HCT116 (cell line): Measurements from ENCODE around the gene TOR4A. TPM values are rescaled to one million over a fixed set of nuclear protein-coding genes. Genes with fewer than 3 reads are reported as not detected.
A peak's percentile ranks its signal among the peaks of the same experiment; 100 is the strongest.

Experiments
- ATAC-seq: fragments of 200-7000 bp; cut with Tn5 transposase; 2 replicates; pipeline ENCODE4 v1.9.1; 2020; ENCODE audit warnings: mild to moderate bottlenecking, moderate library complexity
- BruUV-seq: library from RNA; stranded (reverse); fragments of 400-500 nt; replicated peaks from 2 replicates; lab custom pipeline; 2021; lab: Mats Ljungman, UMichigan
- CTCF ChIA-PET: fragments of 300-600 bp; sonication (Branson Sonifier 250); formaldehyde crosslinking; loops from one replicate; lab custom pipeline; 2021; ENCODE audit warnings: antibody characterized with exemption; lab: Charles Lee
- POLR2A ChIA-PET: fragments of 300-600, 350-600 bp; sonication (Branson Sonifier 250); formaldehyde crosslinking; loops from one replicate; lab custom pipeline; 2021; ENCODE audit warnings: antibody characterized with exemption; lab: Charles Lee
- RAD21 ChIA-PET, 2 experiments: fragments of 300-600 bp; sonication (Branson Sonifier 250); formaldehyde crosslinking; loops; one replicate each; lab custom pipeline; 2023; ENCODE audit warnings: low total read pairs in 2 of 2; ENCODE audit not compliant: uncharacterized antibody in 2 of 2, unreplicated experiment in 2 of 2, low non-redundant PET in 1 of 2; lab: Charles Lee
- DNase-seq: peaks from one replicate; pipeline ENCODE4 v3.0.0-alpha.2; 2010; ENCODE audit warnings: low read depth, low spot score
- H2AFZ ChIP-seq: fragments of 200-600 bp; shearing (Covaris generic), sonication (generic); 2 replicates; pipeline ENCODE4 v1.6.1; 2017; ENCODE audit warnings: low read depth, mixed run types, mixed read lengths, antibody characterized with exemption, low read length; ENCODE audit not compliant: poor library complexity, severe bottlenecking
- H3K27ac ChIP-seq: 2 replicates; pipeline ENCODE4 v1.5.1; 2012; ENCODE audit warnings: low read depth, low read length
- H3K27me3 ChIP-seq: fragments of 200-600 bp; sonication (generic); 2 replicates; pipeline ENCODE4 v1.6.1; 2016; ENCODE audit warnings: mixed run types, low read length, mixed read lengths; ENCODE audit not compliant: insufficient read depth
- H3K36me3 ChIP-seq, 2 experiments: fragments of 200-500 bp in 1 of 2; fragments of 200-600 bp in 1 of 2; sonication (Bioruptor generic) in 1 of 2; sonication (generic) in 1 of 2; 2 replicates each; pipeline versions ENCODE4 v1.5.1 to v1.6.1; 2014 to 2016; ENCODE audit warnings: low read length in 2 of 2, inconsistent platforms in 1 of 2, mixed read lengths in 1 of 2, mixed run types in 1 of 2; ENCODE audit not compliant: insufficient read depth in 2 of 2, control insufficient read depth in 1 of 2
- H3K4me1 ChIP-seq, 2 experiments: fragments of 200-600 bp in 1 of 2; sonication (generic) in 1 of 2; 2 replicates each; pipeline versions ENCODE4 v1.5.1 to v1.6.1; 2012 to 2017; ENCODE audit warnings: low read length in 2 of 2, inconsistent platforms in 1 of 2, mild to moderate bottlenecking in 1 of 2, mixed read lengths in 1 of 2, mixed run types in 1 of 2, moderate library complexity in 1 of 2; ENCODE audit not compliant: insufficient read depth in 2 of 2, control insufficient read depth in 1 of 2
- H3K4me2 ChIP-seq: fragments of 200-600 bp; sonication (generic); 2 replicates; pipeline ENCODE4 v1.6.1; 2017; ENCODE audit warnings: mixed run types, low read length, mixed read lengths
- H3K4me3 ChIP-seq, 2 experiments: fragments of 200-600 bp in 1 of 2; sonication (generic) in 1 of 2; replicated peaks in 1 of 2; 2 replicates each; pipeline ENCODE4 v1.5.1; 2011 to 2016; ENCODE audit warnings: low read length in 2 of 2, control low read depth in 1 of 2, low read depth in 1 of 2, mild to moderate bottlenecking in 1 of 2, mixed read lengths in 1 of 2, mixed run types in 1 of 2
- H3K79me2 ChIP-seq: fragments of 200-600 bp; sonication (generic); 2 replicates; pipeline ENCODE4 v1.6.1; 2017; ENCODE audit warnings: mild to moderate bottlenecking, mixed run types, low read length, moderate library complexity, mixed read lengths; ENCODE audit not compliant: insufficient read depth
- H3K9ac ChIP-seq: fragments of 200-600 bp; sonication (generic); 2 replicates; pipeline ENCODE4 v1.6.1; 2016; ENCODE audit warnings: low read length, mixed read lengths
- H3K9me2 ChIP-seq: fragments of 200-600 bp; sonication (generic), shearing (Covaris generic); 2 replicates; pipeline ENCODE4 v1.6.1; 2017; ENCODE audit warnings: mixed run types, mild to moderate bottlenecking, moderate library complexity; ENCODE audit not compliant: insufficient read depth
- H3K9me3 ChIP-seq, 2 experiments: fragments of 200-500 bp in 1 of 2; fragments of 200-600 bp in 1 of 2; sonication (Bioruptor generic) in 1 of 2; sonication (generic) in 1 of 2; 2 replicates each; pipeline ENCODE4 v1.6.1; 2014 to 2017; ENCODE audit warnings: low read length in 2 of 2, mixed read lengths in 2 of 2, inconsistent platforms in 1 of 2, low read depth in 1 of 2, mild to moderate bottlenecking in 1 of 2, mixed run types in 1 of 2, moderate library complexity in 1 of 2; ENCODE audit not compliant: control insufficient read depth in 1 of 2, insufficient read depth in 1 of 2
- H4K20me1 ChIP-seq: fragments of 200-600 bp; sonication (generic), shearing (Covaris generic); 2 replicates; pipeline ENCODE4 v1.6.1; 2017; ENCODE audit warnings: mixed run types, mild to moderate bottlenecking, moderate library complexity; ENCODE audit not compliant: insufficient read depth
- ATF3 ChIP-seq: IDR thresholded peaks from 2 replicates; pipeline ENCODE4 v1.6.1; 2012
- CBX3 ChIP-seq: IDR thresholded peaks from 2 replicates; pipeline ENCODE4 v1.6.1; 2012; ENCODE audit warnings: low read depth
- CTCF ChIP-seq, 3 experiments: fragments of 200-600 bp in 1 of 3; sonication (generic) in 1 of 3; IDR thresholded peaks in 2 of 3; conservative IDR thresholded peaks in 1 of 3; 2 replicates each; pipeline ENCODE4 v1.5.1; 2012 to 2017; ENCODE audit warnings: low read depth in 2 of 3, low read length in 2 of 3, antibody characterized with exemption in 1 of 3, borderline replicate concordance in 1 of 3, control low read depth in 1 of 3, mild to moderate bottlenecking in 1 of 3, mixed read lengths in 1 of 3, mixed run types in 1 of 3, moderate library complexity in 1 of 3; ENCODE audit not compliant: insufficient read depth in 1 of 3
- EGR1 ChIP-seq: IDR thresholded peaks from 2 replicates; pipeline ENCODE4 v1.6.1; 2012; ENCODE audit warnings: low read depth
- ELF1 ChIP-seq: IDR thresholded peaks from 2 replicates; pipeline ENCODE4 v1.6.1; 2012; ENCODE audit warnings: low read depth, borderline replicate concordance
- EZH2 ChIP-seq: fragments of 200-600 bp; sonication (generic); IDR thresholded peaks from 2 replicates; pipeline ENCODE4 v1.6.1; 2017; ENCODE audit warnings: antibody characterized with exemption, mixed run types
- EZH2phosphoT487 ChIP-seq: fragments of 200-600 bp; IDR thresholded peaks from 2 replicates; pipeline ENCODE4 v1.6.1; 2018; ENCODE audit warnings: antibody characterized with exemption, borderline replicate concordance
- FOSL1 ChIP-seq: IDR thresholded peaks from 2 replicates; pipeline ENCODE4 v1.6.1; 2012; ENCODE audit warnings: low read depth
- MAX ChIP-seq: IDR thresholded peaks from 2 replicates; pipeline ENCODE4 v1.6.1; 2012
- REST ChIP-seq: IDR thresholded peaks from 2 replicates; pipeline ENCODE4 v1.6.1; 2012; ENCODE audit warnings: low read depth
- SIN3A ChIP-seq: IDR thresholded peaks from 2 replicates; pipeline ENCODE4 v1.6.1; 2012; ENCODE audit warnings: low read depth
- SP1 ChIP-seq: IDR thresholded peaks from 2 replicates; pipeline ENCODE4 v1.6.1; 2012; ENCODE audit warnings: low read depth
- SRF ChIP-seq: IDR thresholded peaks from 2 replicates; pipeline ENCODE4 v1.6.1; 2012; ENCODE audit warnings: low read depth
- intact Hi-C: fragments of 100-400 bp; cut with micrococcal nuclease; formaldehyde crosslinking; loops from 2 replicates; pipeline ENCODE4 v1.10.0; 2022
- total RNA-seq: library from RNA; stranded (reverse); gene quantifications from one replicate; pipeline ENCODE4 v1.2.1, GENCODE V29; 2021; ENCODE audit not compliant: unreplicated experiment

Gene TOR4A
- total RNA-seq, 1 experiment from 2014 or later = 34.0 TPM

- no peak overlapping the region for H2AFZ ChIP-seq
- TF ChIP-seq CTCF (IDR thresholded peaks at IDR 0.05 in 2 of 3, conservative IDR thresholded peaks at IDR 0.05 in 1 of 3; ENCODE audit: borderline replicate concordance in 1 of 3, insufficient read depth in 1 of 3, low read depth in 2 of 3, low read length in 2 of 3) (0 out of 6 replicates have a peak, but pooled peaks of 2 of the 3 experiments have one; percentile 7 to 12), SIN3A (no peak)
- TF ChIP-seq, all 23 proteins: peak for 1
- H3K4me2 ChIP-seq = no peak overlapping the region
- H3K4me1 ChIP-seq = peaks cover 11 to 49% of the 10 kb centered on the region in 2 experiments
- H3K27ac ChIP-seq = no peak overlapping the region; the same call in 1 of the 2 replicates
- peaks cover 2% of the 10 kb centered on the region; the same call in 1 of the 2 replicates for H4K20me1 ChIP-seq
- no peaks in the 10 kb centered on the region for H3K27me3 ChIP-seq
- no peaks in the 10 kb centered on the region for H3K9me3 ChIP-seq
- no peaks in the 10 kb centered on the region for H3K9me2 ChIP-seq
- no peak overlapping the region for H3K9ac ChIP-seq
- no peak overlapping the region for H3K4me3 ChIP-seq
- ChIA-PET RAD21 (no interaction called here), CTCF (no interaction called here), POLR2A (no interaction called here)
- DNase-seq (no peak), ATAC-seq (no peak)
- H3K36me3 ChIP-seq = no peaks in the 10 kb centered on the region
- peaks cover 17% of the 10 kb centered on the region for H3K79me2 ChIP-seq
- no TSS peak for BruUV-seq
- intact Hi-C loops = no loop called here
Measured at GRCh38 chr9:137304383-137305059, 27.0 kb downstream of the TOR4A start.

- H3K36me3 ChIP-seq = no peaks in the 10 kb centered on the region
- H3K9me3 ChIP-seq = no peaks in the 10 kb centered on the region
- H2AFZ ChIP-seq = no peak overlapping the region
- intact Hi-C loops = no loop called here
- ATAC-seq = peak; percentile 15; the same call in 1 of the 2 replicates
- BruUV-seq = no TSS peak
- H3K4me3 ChIP-seq = no peak overlapping the region
- ChIA-PET CTCF (no interaction called here), POLR2A (no interaction called here), RAD21 (no interaction called here)
- no peak overlapping the region for H3K9ac ChIP-seq
- no peaks in the 10 kb centered on the region for H3K27me3 ChIP-seq
- H3K79me2 ChIP-seq = peaks cover 11% of the 10 kb centered on the region
- DNase-seq = no peak
- H3K4me2 ChIP-seq = no peak overlapping the region
- H3K27ac ChIP-seq = no peak overlapping the region; the same call in 1 of the 2 replicates
- H4K20me1 ChIP-seq = peaks cover 2% of the 10 kb centered on the region; the same call in 1 of the 2 replicates
- no peaks in the 10 kb centered on the region for H3K9me2 ChIP-seq
- H3K4me1 ChIP-seq = peaks cover 8 to 48% of the 10 kb centered on the region in 2 experiments
- TF ChIP-seq EZH2 (no peak), EGR1 (no peak), MAX (no peak), SP1 (no peak), ELF1 (no peak), ATF3 (no peak), FOSL1 (no peak), SRF (no peak), REST (no peak), EZH2phosphoT487 (no peak), CBX3 (no peak)
Measured at GRCh38 chr9:137305060-137305797, 27.7 kb downstream of the TOR4A start.
